Activated T-helper 2 cell treated with anti-CD3 and anti-CD28 coated beads, Interferon-gamma antibody, Interleukin-2, Interleukin-4, amounts not matched to agents 10 μg/mL and 5 μg/mL and 100 μg/mL, durations not matched to agents 14 hours and 24 hours and 36 hours (primary cell): ENCODE results near the gene NANOS1. TPM values are rescaled to one million over a fixed set of nuclear protein-coding genes. Genes with fewer than 3 reads are reported as not detected.
A peak's percentile ranks its signal among the peaks of the same experiment; 100 is the strongest.

Experiments used
- DNase-seq: peaks from one replicate; pipeline ENCODE4 v3.0.0; 2021; ENCODE audit warnings: low spot score
- H3K27ac Mint-ChIP-seq: one replicate; pipeline ENCODE4 v1.8.0; 2021; ENCODE audit warnings: mixed read lengths
- H3K27me3 Mint-ChIP-seq: one replicate; pipeline ENCODE4 v1.8.0; 2021; ENCODE audit warnings: low read depth, mixed read lengths
- H3K36me3 Mint-ChIP-seq: one replicate; pipeline ENCODE4 v1.8.0; 2021; ENCODE audit warnings: low read depth, mixed read lengths
- H3K4me1 Mint-ChIP-seq: one replicate; pipeline ENCODE4 v1.8.0; 2021; ENCODE audit warnings: low read depth, mixed read lengths
- H3K4me3 Mint-ChIP-seq: one replicate; pipeline ENCODE4 v1.8.0; 2021; ENCODE audit warnings: low read depth, mild to moderate bottlenecking, moderate library complexity, mixed read lengths
- H3K9me3 Mint-ChIP-seq: one replicate; pipeline ENCODE4 v1.8.0; 2021; ENCODE audit warnings: mixed read lengths
- intact Hi-C: fragments of 100-400 bp; cut with micrococcal nuclease; formaldehyde crosslinking; loops from one replicate; pipeline ENCODE4 v1.15.1; 2023
- total RNA-seq: library from RNA; stranded (reverse); gene quantifications from 2 replicates; pipeline ENCODE4 v1.2.3, GENCODE V29; 2022

The NANOS1 gene
- total RNA-seq, 1 donor from 2014 or later, result 0.62 TPM

DNA sequence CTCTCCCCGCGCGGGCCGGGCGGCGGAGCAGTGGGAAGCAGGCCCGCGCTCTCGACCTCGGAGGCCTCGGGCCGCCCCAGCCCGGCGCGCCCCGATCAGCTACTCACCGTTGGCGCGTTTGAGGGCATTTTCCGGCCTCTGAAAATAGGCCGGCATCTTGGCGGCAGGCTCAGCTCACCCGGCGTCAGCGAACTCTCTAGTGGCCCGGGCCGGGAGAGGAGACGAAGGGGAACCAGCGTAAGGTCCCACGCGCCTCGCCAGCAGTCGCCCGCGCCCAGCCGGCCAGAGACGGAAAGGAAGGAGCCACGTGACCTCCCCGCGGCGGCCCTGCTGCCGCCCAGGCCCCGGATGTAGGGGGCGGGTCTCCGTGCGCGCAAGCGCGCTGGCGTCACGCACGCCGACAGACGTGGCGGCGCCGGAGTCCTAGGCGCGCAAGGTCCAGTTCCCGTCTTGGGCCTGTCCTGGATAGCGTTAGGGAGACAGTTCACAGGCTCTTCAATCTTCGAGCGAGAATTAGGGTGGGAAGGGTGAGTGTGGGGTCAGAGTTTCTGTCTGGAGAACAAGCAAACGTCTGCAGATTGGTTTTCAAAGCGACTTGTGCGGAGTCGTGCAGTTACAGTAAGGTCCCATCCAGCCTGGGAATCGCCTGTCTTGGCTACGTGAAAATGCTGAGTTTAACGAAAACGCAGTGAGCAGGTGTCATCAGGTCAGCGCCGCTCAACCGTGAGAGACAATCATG, 51.2 kb downstream of the NANOS1 start, which contains the start of gene EIF3A:
TSS of gene EIF3A (minus strand) at position 297 of the 739 bp plus-strand sequence. CDS start at position 156, 141 bp downstream.
- H3K4me3 Mint-ChIP-seq, result peak within 1 kb of the TSS; percentile 93
- peak; percentile 94 for DNase-seq
- H3K4me1 Mint-ChIP-seq, result peaks cover 35% of the 10 kb centered on the region
- H3K36me3 Mint-ChIP-seq, result peaks cover 49% of the 10 kb centered on the region
- intact Hi-C loops, result loop anchor here (1.0 to 2.0 kb wide), 6 partner anchors 24 to 516 kb away; partner anchors contain the start of genes DENND10, PRDX3, SFXN4 and TIAL1
- H3K27me3 Mint-ChIP-seq, result no peaks in the 10 kb centered on the region
- H3K27ac Mint-ChIP-seq, result peak within 1 kb of the TSS; percentile 93
- no peaks in the 10 kb centered on the region for H3K9me3 Mint-ChIP-seq

Other genes with a start within 250 kb of the NANOS1 start
- gene EIF3A, start 51.1 kb downstream of the NANOS1 start, total RNA-seq, result 161 and 164 TPM in 2 replicates
- 26.0 and 26.2 TPM in 2 replicates for gene DENND10, start 74.4 kb downstream of the NANOS1 start, total RNA-seq
- gene SFXN4, start 136.0 kb downstream of the NANOS1 start, total RNA-seq, result 43.5 and 44.8 TPM in 2 replicates
- 177 and 182 TPM in 2 replicates for gene PRDX3, start 149.1 kb downstream of the NANOS1 start, total RNA-seq
- gene GRK5, start 177.9 kb downstream of the NANOS1 start, total RNA-seq, result 24.4 and 24.7 TPM in 2 replicates